CD14-positive monocyte (primary cell): ENCODE results near the gene TRPC4AP. TPM values are rescaled to one million over a fixed set of nuclear protein-coding genes. Genes with fewer than 3 reads are reported as not detected.

ENCODE experiments used
- DNase-seq, 3 donors: peaks; one replicate each; pipeline ENCODE4 v3.0.0-alpha.2; 2011 to 2022
- H2AFZ ChIP-seq: 2 replicates; pipeline ENCODE4 v1.6.0; 2012; ENCODE audit warnings: mild to moderate bottlenecking, low read depth, low read length, inconsistent platforms; ENCODE audit not compliant: insufficient read depth, poor library complexity, severe bottlenecking
- H3K27ac ChIP-seq, 2 donors: 1 replicate in 1 of 2; 2 replicates in 1 of 2; pipeline ENCODE4 v1.5.1; 2012 to 2013; ENCODE audit warnings: low read length in 2 of 2, control low read depth in 1 of 2, inconsistent platforms in 1 of 2, low read depth in 1 of 2, mild to moderate bottlenecking in 1 of 2
- H3K27me3 ChIP-seq, 2 donors: one replicate each; pipeline versions ENCODE4 v1.6.0 to v1.6.1; 2011 to 2013; ENCODE audit warnings: low read length in 2 of 2; ENCODE audit not compliant: control insufficient read depth in 2 of 2, insufficient read depth in 2 of 2
- H3K36me3 ChIP-seq, 2 donors: replicated peaks in 1 of 2; 1 replicate in 1 of 2; 2 replicates in 1 of 2; pipeline versions ENCODE4 v1.5.1 to v1.6.1; 2012 to 2013; ENCODE audit warnings: low read length in 2 of 2, control low read depth in 1 of 2, inconsistent platforms in 1 of 2, mild to moderate bottlenecking in 1 of 2; ENCODE audit not compliant: insufficient read depth in 2 of 2, control insufficient read depth in 1 of 2
- H3K4me1 ChIP-seq, 2 donors: 1 replicate in 1 of 2; 2 replicates in 1 of 2; pipeline versions ENCODE4 v1.5.1 to v1.6.1; 2012 to 2013; ENCODE audit warnings: low read length in 2 of 2, control low read depth in 1 of 2, inconsistent platforms in 1 of 2, mild to moderate bottlenecking in 1 of 2, moderate library complexity in 1 of 2; ENCODE audit not compliant: insufficient read depth in 2 of 2, control insufficient read depth in 1 of 2
- H3K4me2 ChIP-seq: replicated peaks from 2 replicates; pipeline ENCODE3; 2012; ENCODE audit warnings: low read length, moderate library complexity, mild to moderate bottlenecking; ENCODE audit not compliant: poor library complexity, severe bottlenecking; ENCODE audit errors: extremely low read depth
- H3K4me3 ChIP-seq, 3 experiments: fragments of 200-600 bp in 1 of 3; sonication (generic) in 1 of 3; replicated peaks in 1 of 3; 1 replicate in 2 of 3; 2 replicates in 1 of 3; pipeline ENCODE4 v1.5.1; 2011 to 2013; ENCODE audit warnings: low read length in 3 of 3, mild to moderate bottlenecking in 3 of 3, control low read depth in 2 of 3, low read depth in 2 of 3, inconsistent platforms in 1 of 3, moderate library complexity in 1 of 3
- H3K79me2 ChIP-seq: 2 replicates; pipeline ENCODE4 v1.6.0; 2012; ENCODE audit warnings: mild to moderate bottlenecking, control low read depth, inconsistent platforms, low read length, moderate library complexity; ENCODE audit not compliant: insufficient read depth
- H3K9ac ChIP-seq: 2 replicates; pipeline ENCODE4 v1.6.0; 2017; ENCODE audit warnings: low read length, mild to moderate bottlenecking; ENCODE audit not compliant: insufficient read depth, poor library complexity, severe bottlenecking
- H3K9me3 ChIP-seq, 2 donors: replicated peaks in 1 of 2; 1 replicate in 1 of 2; 2 replicates in 1 of 2; pipeline versions ENCODE4 v1.5.1 to v1.6.1; 2012 to 2013; ENCODE audit warnings: low read length in 2 of 2, control low read depth in 1 of 2; ENCODE audit not compliant: control insufficient read depth in 1 of 2, insufficient read depth in 1 of 2
- H4K20me1 ChIP-seq: 2 replicates; pipeline ENCODE4 v1.6.0; 2012; ENCODE audit warnings: mild to moderate bottlenecking, low read length, control low read depth, moderate library complexity; ENCODE audit not compliant: insufficient read depth
- H3K27ac Mint-ChIP-seq, 7 donors: one replicate each; pipeline ENCODE4 v1.8.0; 2020; ENCODE audit warnings: mild to moderate bottlenecking in 7 of 7, mixed read lengths in 7 of 7, moderate library complexity in 6 of 7, inconsistent platforms in 2 of 7
- H3K27me3 Mint-ChIP-seq, 3 donors: one replicate each; pipeline ENCODE4 v1.8.0; 2021 to 2022; ENCODE audit warnings: low read depth in 3 of 3, mild to moderate bottlenecking in 3 of 3, mixed read lengths in 3 of 3, moderate library complexity in 3 of 3, inconsistent platforms in 1 of 3
- H3K36me3 Mint-ChIP-seq, 2 donors: one replicate each; pipeline ENCODE4 v1.8.0; 2020; ENCODE audit warnings: mixed read lengths in 2 of 2, inconsistent platforms in 1 of 2, mild to moderate bottlenecking in 1 of 2
- H3K4me1 Mint-ChIP-seq: one replicate; pipeline ENCODE4 v1.8.0; 2020; ENCODE audit warnings: mild to moderate bottlenecking, mixed read lengths
- H3K4me3 Mint-ChIP-seq, 2 donors: one replicate each; pipeline ENCODE4 v1.8.0; 2020; ENCODE audit warnings: mild to moderate bottlenecking in 2 of 2, mixed read lengths in 2 of 2, moderate library complexity in 1 of 2
- H3K9me3 Mint-ChIP-seq, 7 donors: one replicate each; pipeline ENCODE4 v1.8.0; 2020 to 2022; ENCODE audit warnings: mixed read lengths in 7 of 7, mild to moderate bottlenecking in 6 of 7, moderate library complexity in 6 of 7, inconsistent platforms in 2 of 7
- CTCF ChIP-seq: fragments of 200-600 bp; IDR thresholded peaks from one replicate; pipeline ENCODE4 v1.8.0; 2022; ENCODE audit warnings: antibody characterized with exemption, mild to moderate bottlenecking
- WGBS: methylation state at CpG from one replicate; pipeline ENCODE4 v1.1.5; 2013; ENCODE audit warnings: missing lambda C conversion rate; ENCODE audit not compliant: insufficient coverage; 5-methylcytosine and 5-hydroxymethylcytosine counted together
- intact Hi-C, 2 donors: fragments of 100-400 bp; cut with micrococcal nuclease; formaldehyde crosslinking; loops; one replicate each; pipeline versions ENCODE4 v1.15.0 to v1.15.1; 2023
- polyA plus RNA-seq, 3 donors: library from polyadenylated mRNA; depleted of rRNA in 1 of 3; unstranded in 2 of 3; stranded (reverse) in 1 of 3; fragments of 300-500 nt in 2 of 3; fragments of >200 nt in 1 of 3; fragmentation: Illumina TruSeq in 2 of 3; gene quantifications; 1 replicate in 2 of 3; 2 replicates in 1 of 3; pipeline ENCODE4 v1.2.3, GENCODE V29; 2012 to 2021

Gene TRPC4AP
- polyA plus RNA-seq, 3 donors = 80.8 to 98.4 (median 88.6) TPM

GRCh38 chr20:35101620-35102019, 9.0 kb upstream of the TRPC4AP start:
- Mint-ChIP-seq H3K27me3 (peaks cover 0 to 3% (median 2%) of the 10 kb centered on the region in 3 donors), H3K4me1 (peaks cover 5% of the 10 kb centered on the region), H3K4me3 (no peak overlapping the region), H3K36me3 (no peaks in the 10 kb centered on the region), H3K27ac (no peak overlapping the region), H3K9me3 (no peaks in the 10 kb centered on the region)
- WGBS = 100% methylated on average over 3 of the region's 8 CpGs
- Histone ChIP-seq H3K9me3 (no peaks in the 10 kb centered on the region), H3K4me2 (no peak overlapping the region), H3K27ac (no peak overlapping the region), H3K36me3 (no peaks in the 10 kb centered on the region), H3K9ac (no peak overlapping the region), H3K4me1 (no peaks in the 10 kb centered on the region), H3K79me2 (no peaks in the 10 kb centered on the region), H3K4me3 (no peak overlapping the region), H4K20me1 (no peaks in the 10 kb centered on the region), H3K27me3 (no peaks in the 10 kb centered on the region), H2AFZ (no peak overlapping the region)
- no peak for DNase-seq
- no peak for TF ChIP-seq CTCF
- intact Hi-C loops = no loop called here

DNA sequence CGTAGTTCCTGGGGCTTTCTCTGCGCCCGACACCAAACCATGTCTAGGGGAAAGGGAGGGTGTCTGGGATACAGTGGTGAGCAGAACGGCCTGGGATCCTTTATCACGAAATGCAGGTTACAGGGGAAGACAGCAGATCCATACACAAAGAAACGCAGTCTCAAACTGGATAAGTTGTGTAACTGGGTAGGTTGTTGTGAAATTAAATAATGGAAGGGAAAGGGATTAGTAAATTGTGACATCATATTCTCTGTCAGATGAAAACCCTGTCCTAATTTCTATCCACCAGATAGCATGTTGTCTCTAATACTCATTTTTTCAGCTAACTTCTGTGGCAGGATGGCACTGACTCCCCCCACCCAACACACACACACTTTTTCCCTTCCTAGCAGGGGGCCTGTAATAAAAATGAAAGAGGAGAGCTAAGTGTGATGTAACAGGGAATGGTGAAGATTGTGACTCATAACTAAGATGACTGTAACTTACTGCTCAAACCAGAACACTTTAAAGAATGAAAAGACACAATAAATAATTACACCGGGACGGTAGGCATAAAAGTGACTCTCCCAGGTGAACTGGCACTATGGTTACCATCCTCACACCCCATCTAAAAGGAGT, 769 bp upstream of the TRPC4AP start:
- Histone ChIP-seq H3K36me3 (no peaks in the 10 kb centered on the region), H3K27ac (peak overlapping the region; percentile 79 to 90), H3K27me3 (no peaks in the 10 kb centered on the region), H3K4me2 (peak overlapping the region; percentile 83), H4K20me1 (peaks cover 34% of the 10 kb centered on the region), H2AFZ (peak overlapping the region; percentile 90), H3K9ac (peak overlapping the region; percentile 97), H3K4me1 (peaks cover 38 to 49% of the 10 kb centered on the region in 2 donors), H3K79me2 (peaks cover 43% of the 10 kb centered on the region), H3K9me3 (no peaks in the 10 kb centered on the region), H3K4me3 (peak overlapping the region; percentile 90 to 95 (median 92))
- TF ChIP-seq CTCF = no peak
- Mint-ChIP-seq H3K4me1 (peaks cover 47% of the 10 kb centered on the region), H3K27me3 (peaks cover 0 to 11% (median 1%) of the 10 kb centered on the region in 3 donors), H3K27ac (peak overlapping the region; percentile 94 to 99 (median 97)), H3K36me3 (peaks cover 0 to 5% of the 10 kb centered on the region in 2 donors), H3K4me3 (peak overlapping the region; percentile 91 to 93), H3K9me3 (no peaks in the 10 kb centered on the region)
- 64% methylated on average over 3 of the region's 8 CpGs for WGBS
- intact Hi-C loops = loop anchor here (2.0 to 10.0 kb wide), 5 partner anchors 53 to 261 kb away; partner anchors contain the start of genes EDEM2 (in 2 of the 2), GGT7 (in 1 of the 2), GSS (in 1 of the 2) and MYH7B (in 1 of the 2)
- peak; percentile 58 to 78 (median 66) for DNase-seq
